HG02943 (cell line): Measurements from ENCODE around the gene SH3D21.

Experiments used
- ATAC-seq: cut with Tn5 transposase; IDR thresholded peaks from one replicate; pipeline ENCODE4 v1.9.1; 2021; ENCODE audit warnings: mild to moderate bottlenecking, low read depth, moderate library complexity; ENCODE audit not compliant: unreplicated experiment

The SH3D21 gene

GRCh38 chr1:36328088-36328480 lies 21.9 kb downstream of the SH3D21 start:
- ATAC-seq, result no peak

- ATAC-seq, result no peak
These were observed 22.5 kb downstream of the SH3D21 start for GRCh38 chr1:36328713-36329112.

DNA sequence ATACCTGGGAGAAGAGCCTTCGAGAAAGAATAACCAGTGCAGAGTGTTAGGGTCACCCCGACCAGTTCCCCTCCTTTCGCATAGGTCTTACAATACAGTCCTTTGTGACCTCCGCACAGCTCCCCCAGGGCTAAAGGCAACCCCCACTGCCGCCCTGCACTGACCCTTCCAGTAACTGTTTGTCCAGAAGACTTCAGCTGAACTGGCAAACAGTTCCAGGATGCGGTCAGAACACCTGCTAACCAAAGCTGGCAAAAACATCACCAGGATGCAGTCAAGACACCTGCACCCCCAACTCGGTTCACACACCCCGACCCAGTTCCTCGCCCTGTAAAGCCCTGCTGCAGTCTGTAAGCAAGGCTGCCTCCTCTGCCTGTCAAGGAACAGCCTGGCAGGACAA lies 23.6 kb downstream of the SH3D21 start:
- no peak for ATAC-seq

DNA sequence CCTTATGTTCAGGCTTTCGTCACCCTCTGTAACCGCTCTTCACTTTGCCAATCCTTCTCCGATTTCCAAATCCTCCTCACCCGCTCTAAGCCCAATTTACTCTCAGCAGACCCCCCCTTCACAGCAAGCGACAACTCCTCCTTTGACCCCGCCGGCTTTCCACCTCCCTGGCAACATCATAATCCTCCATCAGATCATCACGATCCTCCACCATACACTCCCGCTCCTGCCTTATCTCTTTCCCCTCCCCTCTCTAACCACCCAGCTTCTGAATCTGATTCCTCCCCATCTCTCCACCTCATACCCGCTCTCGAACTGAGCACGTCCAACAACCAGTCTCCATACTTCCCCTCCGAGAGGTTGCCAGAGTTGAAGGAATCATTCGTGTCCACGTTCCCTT lies 24.8 kb downstream of the SH3D21 start:
- ATAC-seq, result no peak

DNA sequence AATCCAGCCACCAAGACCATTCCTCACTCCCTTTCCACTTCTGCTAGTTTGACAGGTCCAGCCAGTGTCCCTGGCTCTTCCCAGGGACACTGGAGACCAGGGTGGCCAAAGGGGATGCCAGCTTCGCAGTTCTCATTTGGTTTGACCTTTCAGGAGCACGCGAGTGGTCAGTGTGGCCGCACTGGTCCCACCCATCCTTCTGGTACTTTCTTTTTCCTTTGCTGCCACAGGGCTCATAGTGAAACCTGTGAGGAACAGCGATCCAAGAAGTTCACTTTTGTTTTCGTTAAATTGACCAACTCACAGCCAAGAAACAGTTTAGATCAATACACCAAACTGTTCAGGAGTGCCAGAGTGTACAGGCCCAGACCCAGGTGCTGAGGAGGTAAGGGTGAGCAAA lies 31.7 kb downstream of the SH3D21 start:
- ATAC-seq, result no peak

GRCh38 chr1:36339215-36339614 lies 33.0 kb downstream of the SH3D21 start:
- ATAC-seq, result no peak

GRCh38 chr1:36339615-36340014 lies 33.4 kb downstream of the SH3D21 start:
- ATAC-seq, result no peak

GRCh38 chr1:36341626-36342320 lies 35.6 kb downstream of the SH3D21 start:
- ATAC-seq, result no peak

GRCh38 chr1:36342426-36343185 lies 36.4 kb downstream of the SH3D21 start:
- no peak for ATAC-seq

- no peak for ATAC-seq
These were observed 37.7 kb downstream of the SH3D21 start for GRCh38 chr1:36343651-36344394.

GRCh38 chr1:36344395-36344680 lies 38.2 kb downstream of the SH3D21 start:
- no peak for ATAC-seq

DNA sequence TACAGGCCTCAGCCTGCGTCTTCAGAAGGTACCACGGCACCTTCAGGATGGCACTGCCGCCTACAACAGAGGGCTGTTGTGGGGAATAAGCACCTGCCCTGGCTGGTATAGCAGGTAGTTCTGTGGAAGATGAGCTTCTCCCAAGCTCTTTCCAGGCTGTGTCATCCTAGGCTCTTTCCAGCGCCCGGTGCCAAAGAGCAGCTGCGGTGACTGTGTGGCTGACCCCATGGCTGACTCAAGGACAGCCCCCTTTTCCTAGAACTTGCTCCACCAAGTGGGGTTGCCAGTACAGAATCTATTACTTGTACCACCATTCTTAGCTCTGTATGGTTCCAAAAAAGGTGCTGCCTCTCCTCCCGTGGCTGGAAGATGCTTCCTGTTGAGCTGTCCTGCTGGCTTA lies 39.2 kb downstream of the SH3D21 start:
- no peak for ATAC-seq

- ATAC-seq, result no peak
These were observed 40.7 kb downstream of the SH3D21 start for GRCh38 chr1:36346741-36347370.

GRCh38 chr1:36349241-36349671 lies 43.1 kb downstream of the SH3D21 start:
- no peak for ATAC-seq

DNA sequence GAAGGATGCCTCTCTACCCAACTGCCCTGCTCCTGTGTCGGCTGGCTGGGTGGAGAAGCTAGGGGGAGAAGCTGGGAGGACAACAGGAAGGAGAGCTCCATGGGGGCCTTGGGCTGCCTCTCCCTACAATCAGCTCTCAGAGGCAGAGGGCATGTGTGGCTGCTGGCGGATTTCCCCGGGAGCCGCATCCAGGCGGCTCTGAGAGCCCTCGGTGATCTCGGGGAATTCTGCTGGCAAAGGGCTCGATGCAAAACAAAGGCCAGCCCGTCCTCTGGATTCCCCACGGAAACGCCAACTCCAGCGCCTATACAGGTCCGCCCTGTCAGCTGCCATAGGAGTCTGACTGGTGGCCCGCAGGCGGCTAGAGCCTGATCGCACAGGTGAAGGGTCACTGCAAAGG lies 43.7 kb downstream of the SH3D21 start:
- no peak for ATAC-seq

DNA sequence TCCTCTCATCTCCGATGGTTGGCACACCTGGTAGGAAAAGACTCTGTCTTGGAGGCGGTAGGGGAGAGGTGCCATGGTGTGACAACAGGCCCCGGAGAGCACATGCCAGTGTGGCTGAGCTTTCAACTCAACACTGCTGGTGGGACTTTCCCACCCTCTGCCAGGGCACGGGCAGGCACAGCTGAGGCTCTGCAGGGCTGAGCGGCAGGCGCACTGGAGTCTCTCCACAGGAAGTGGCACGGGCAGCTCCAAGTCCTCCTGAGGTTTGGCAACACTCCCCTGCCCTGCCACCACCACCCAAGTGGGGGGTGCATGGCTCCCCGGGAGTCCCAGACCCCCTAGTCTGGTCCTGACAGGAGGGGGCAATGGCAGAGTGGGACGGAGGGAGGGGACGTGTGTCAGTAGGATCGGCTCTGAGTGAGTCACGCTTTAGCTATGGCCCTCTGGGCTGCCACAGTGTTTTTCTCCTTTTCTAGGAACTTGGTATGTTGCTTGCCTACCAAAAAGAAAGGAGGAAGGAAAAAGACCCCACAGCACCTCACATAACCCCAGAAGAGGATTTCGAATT lies 44.6 kb downstream of the SH3D21 start:
- no peak for ATAC-seq

DNA sequence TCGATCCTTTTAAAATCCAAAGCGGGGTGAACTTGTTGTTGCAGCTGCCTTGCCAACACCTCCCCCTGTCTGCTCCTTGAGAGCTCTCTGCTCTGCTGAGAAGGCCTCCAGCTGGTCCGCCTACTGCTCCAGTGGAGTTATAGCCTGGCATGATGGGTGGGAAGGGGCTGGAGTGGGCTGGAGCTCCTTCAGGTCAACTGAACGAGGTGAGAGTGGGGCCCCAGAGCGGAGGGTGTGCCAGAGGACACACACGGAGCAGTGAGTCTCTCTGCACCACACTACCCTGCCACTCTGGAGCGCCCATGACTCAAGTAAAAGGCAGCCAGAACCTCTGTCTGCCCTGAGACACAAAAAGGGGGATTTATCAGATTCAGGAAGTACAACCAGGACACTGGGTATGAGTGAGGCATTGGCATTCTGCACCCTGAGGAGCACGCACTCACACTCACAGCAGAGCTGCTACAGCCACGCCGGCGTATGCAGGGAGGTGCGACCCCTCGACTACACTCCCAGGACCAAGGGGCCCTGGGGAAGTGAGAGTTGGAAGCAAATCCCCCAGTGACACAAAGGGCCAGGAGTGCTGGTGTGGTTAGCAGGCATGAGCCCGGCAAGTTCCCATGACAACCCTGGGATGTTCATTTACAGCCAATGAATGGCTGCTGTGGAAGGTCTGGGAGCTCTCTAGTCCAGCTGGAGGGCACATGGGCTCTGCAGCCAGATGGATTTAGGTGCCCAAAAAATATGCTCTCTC lies 45.2 kb downstream of the SH3D21 start:
- ATAC-seq, result no peak

DNA sequence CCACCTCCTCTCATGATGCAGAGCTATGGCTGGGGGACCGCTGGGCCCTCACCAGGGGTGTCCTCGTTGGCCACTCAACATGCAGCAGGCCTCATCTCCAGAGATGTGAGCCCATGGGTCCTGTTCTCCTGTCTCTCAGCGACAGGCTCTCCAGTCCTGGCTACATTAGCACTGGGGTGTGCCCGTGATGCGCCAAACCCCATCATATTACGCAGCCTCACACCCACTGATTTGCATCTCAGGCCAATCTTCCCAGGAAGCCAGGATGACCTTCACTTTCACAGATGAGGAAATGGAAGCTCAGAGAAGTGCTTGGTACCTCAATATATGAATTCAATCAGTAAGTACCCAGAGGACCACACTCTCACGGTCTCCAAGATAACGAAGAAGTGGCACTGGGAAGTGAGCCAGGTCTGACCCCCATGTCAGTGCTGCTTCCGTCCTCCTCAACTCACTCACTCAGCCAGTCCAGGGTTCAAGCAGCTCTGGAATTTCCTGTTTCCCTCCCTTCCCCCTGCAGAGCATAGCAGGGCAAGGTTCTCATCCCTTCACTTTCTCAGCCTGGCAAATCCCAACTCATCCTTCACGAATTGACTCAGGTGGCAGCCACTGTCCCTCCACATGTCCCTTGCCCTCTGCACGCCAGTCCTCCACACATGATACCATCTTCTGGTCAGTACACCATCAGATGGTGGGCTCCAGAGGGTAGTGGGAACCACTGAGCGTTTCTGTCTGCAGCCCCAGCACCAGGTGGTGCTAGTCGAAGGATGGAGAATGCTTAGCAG lies 46.1 kb downstream of the SH3D21 start:
- ATAC-seq, result no peak
